GM12891 (cell line): Measurements from ENCODE around the gene COL17A1.

Experiments used
- PAX5 ChIP-seq: IDR thresholded peaks from 2 replicates; pipeline ENCODE4 v1.6.1; 2011; ENCODE audit warnings: low read length, moderate library complexity, mild to moderate bottlenecking; ENCODE audit not compliant: insufficient read depth, severe bottlenecking
- POLR2A ChIP-seq: IDR thresholded peaks from 2 replicates; pipeline ENCODE4 v1.6.1; 2011; ENCODE audit warnings: low read depth, low read length, control low read depth
- POLR2AphosphoS5 ChIP-seq: IDR thresholded peaks from 2 replicates; pipeline ENCODE4 v1.6.1; 2011; ENCODE audit warnings: low read depth, low read length, control low read depth
- POU2F2 ChIP-seq: IDR thresholded peaks from 2 replicates; pipeline ENCODE4 v1.6.1; 2011; ENCODE audit warnings: low read depth, mild to moderate bottlenecking, control low read depth, low read length, moderate library complexity
- SPI1 ChIP-seq: IDR thresholded peaks from 2 replicates; pipeline ENCODE4 v1.6.1; 2011; ENCODE audit warnings: low read depth, low read length, control low read depth
- TAF1 ChIP-seq: IDR thresholded peaks from 2 replicates; pipeline ENCODE4 v1.6.1; 2011; ENCODE audit warnings: low read depth, low read length, control low read depth

GRCh38 chr10:104098358-104098925 is 12.8 kb upstream of the COL17A1 start:
- TF ChIP-seq POLR2A (no peak), POLR2AphosphoS5 (no peak), POU2F2 (no peak), SPI1 (no peak), PAX5 (no peak), TAF1 (no peak)
